Measurements from ENCODE around the gene YWHAE. TPM values are rescaled to one million over a fixed set of nuclear protein-coding genes. Genes with fewer than 3 reads are reported as not detected.

YWHAE gene
- total and polyA plus RNA-seq, 2 of the 4 experiments (the other 2 are of a cell fraction) = 358 to 774 TPM

- DNase-seq (no peak), ATAC-seq (ENCODE audit: low read depth) (no peak)
- no peak overlapping the region for H4K5ac ChIP-seq (ENCODE audit: low read depth, low read length)
- H2BK20ac ChIP-seq (ENCODE audit: low read depth, low read length) = no peak overlapping the region
- H3K79me1 ChIP-seq (ENCODE audit: low read depth in 1 of 2, low read length in 2 of 2) = no peaks in the 10 kb centered on the region
- no peak overlapping the region for H4K8ac ChIP-seq (ENCODE audit: low read depth in 2 of 2, low read length in 2 of 2)
- H2BK120ac ChIP-seq (ENCODE audit: low read depth, low read length) = no peak overlapping the region
- H3K23ac ChIP-seq (ENCODE audit: low read depth, low read length) = no peak overlapping the region
- peaks cover 6% of the 10 kb centered on the region; the same call in 1 of the 2 replicates for H3K27me3 ChIP-seq (ENCODE audit: control insufficient read depth, insufficient read depth, low read length)
- dilution Hi-C loops (cut with HindIII; ENCODE audit: low sequenced_read_pairs, unreplicated experiment) (no loop called here), intact Hi-C loops (cut with micrococcal nuclease) (no loop called here), in situ Hi-C loops (cut with MboI; ENCODE audit: low sequenced_read_pairs) (no loop called here)
- H3K4me1 ChIP-seq (ENCODE audit: control insufficient read depth, insufficient read depth, low read length) = no peaks in the 10 kb centered on the region
- H4K91ac ChIP-seq (ENCODE audit: insufficient read depth, low read depth, low read length) = no peak overlapping the region
- H2BK5ac ChIP-seq (ENCODE audit: low read depth, low read length, poor library complexity, severe bottlenecking) = no peak overlapping the region
- H3K14ac ChIP-seq (replicated peaks; ENCODE audit: low read depth, low read length) = no peak overlapping the region
- H3K9me1 ChIP-seq (ENCODE audit: insufficient read depth, low read length) = no peaks in the 10 kb centered on the region
- POLR2A ChIA-PET (ENCODE audit: unreplicated experiment) = no interaction called here
- no peak overlapping the region for H2BK15ac ChIP-seq (ENCODE audit: low read depth, low read length)
- H3K4ac ChIP-seq (ENCODE audit: low read depth, low read length) = no peak overlapping the region
- H2AK5ac ChIP-seq (ENCODE audit: low read depth, low read length) = no peak overlapping the region
- no peaks in the 10 kb centered on the region for H4K20me1 ChIP-seq (ENCODE audit: insufficient read depth, low read length)
- H2AFZ ChIP-seq (replicated peaks; ENCODE audit: low read length, poor library complexity) = no peak overlapping the region
- no peak overlapping the region for H3K9ac ChIP-seq (ENCODE audit: low read depth, low read length)
- no peak overlapping the region for H3K27ac ChIP-seq (ENCODE audit: insufficient read depth, low read length)
- no peaks in the 10 kb centered on the region for H3K36me3 ChIP-seq (ENCODE audit: control insufficient read depth, insufficient read depth, low read length)
- CTCF ChIA-PET = no interaction called here
- H3K56ac ChIP-seq (ENCODE audit: extremely low read depth, insufficient read depth, low read length) = no peak overlapping the region
- no peak overlapping the region for H2AK9ac ChIP-seq (replicated peaks; ENCODE audit: low read depth, low read length, poor library complexity)
- TF ChIP-seq CEBPB (IDR thresholded peaks at IDR 0.05; ENCODE audit: low read depth, low read length) (no peak), RFX5 (IDR thresholded peaks at IDR 0.05; ENCODE audit: low read depth, low read length) (no peak), SMC3 (IDR thresholded peaks at IDR 0.05; ENCODE audit: low read depth, low read length) (no peak), CHD1 (IDR thresholded peaks at IDR 0.05; ENCODE audit: low read depth, low read length) (no peak), POLR2A (IDR thresholded peaks at IDR 0.05; ENCODE audit: low read depth, low read length) (no peak), RCOR1 (IDR thresholded peaks at IDR 0.05; ENCODE audit: insufficient replicate concordance, low read length) (no peak), MAFK (IDR thresholded peaks at IDR 0.05; ENCODE audit: low read depth, low read length) (no peak), RAD21 (IDR thresholded peaks at IDR 0.05; ENCODE audit: low read length) (no peak), BHLHE40 (IDR thresholded peaks at IDR 0.05; ENCODE audit: low read depth, low read length) (no peak), MXI1 (IDR thresholded peaks at IDR 0.05; ENCODE audit: borderline replicate concordance, low read depth, low read length) (no peak), MAZ (IDR thresholded peaks at IDR 0.05; ENCODE audit: borderline replicate concordance, low read depth, low read length) (no peak), NFE2L2 (IDR thresholded peaks at IDR 0.05; ENCODE audit: low read depth, low read length) (no peak), FOS (IDR thresholded peaks at IDR 0.05; ENCODE audit: low read depth, low read length) (no peak)
- TF ChIP-seq, protein P1, sequence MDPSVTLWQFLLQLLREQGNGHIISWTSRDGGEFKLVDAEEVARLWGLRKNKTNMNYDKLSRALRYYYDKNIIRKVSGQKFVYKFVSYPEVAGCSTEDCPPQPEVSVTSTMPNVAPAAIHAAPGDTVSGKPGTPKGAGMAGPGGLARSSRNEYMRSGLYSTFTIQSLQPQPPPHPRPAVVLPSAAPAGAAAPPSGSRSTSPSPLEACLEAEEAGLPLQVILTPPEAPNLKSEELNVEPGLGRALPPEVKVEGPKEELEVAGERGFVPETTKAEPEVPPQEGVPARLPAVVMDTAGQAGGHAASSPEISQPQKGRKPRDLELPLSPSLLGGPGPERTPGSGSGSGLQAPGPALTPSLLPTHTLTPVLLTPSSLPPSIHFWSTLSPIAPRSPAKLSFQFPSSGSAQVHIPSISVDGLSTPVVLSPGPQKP (IDR thresholded peaks at IDR 0.05; ENCODE audit: borderline replicate concordance, low read depth, low read length) = no peak
- TF ChIP-seq, protein P2, sequence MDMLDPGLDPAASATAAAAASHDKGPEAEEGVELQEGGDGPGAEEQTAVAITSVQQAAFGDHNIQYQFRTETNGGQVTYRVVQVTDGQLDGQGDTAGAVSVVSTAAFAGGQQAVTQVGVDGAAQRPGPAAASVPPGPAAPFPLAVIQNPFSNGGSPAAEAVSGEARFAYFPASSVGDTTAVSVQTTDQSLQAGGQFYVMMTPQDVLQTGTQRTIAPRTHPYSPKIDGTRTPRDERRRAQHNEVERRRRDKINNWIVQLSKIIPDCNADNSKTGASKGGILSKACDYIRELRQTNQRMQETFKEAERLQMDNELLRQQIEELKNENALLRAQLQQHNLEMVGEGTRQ (IDR thresholded peaks at IDR 0.05; ENCODE audit: low read depth, low read length) = no peak
- TF ChIP-seq, protein P3, sequence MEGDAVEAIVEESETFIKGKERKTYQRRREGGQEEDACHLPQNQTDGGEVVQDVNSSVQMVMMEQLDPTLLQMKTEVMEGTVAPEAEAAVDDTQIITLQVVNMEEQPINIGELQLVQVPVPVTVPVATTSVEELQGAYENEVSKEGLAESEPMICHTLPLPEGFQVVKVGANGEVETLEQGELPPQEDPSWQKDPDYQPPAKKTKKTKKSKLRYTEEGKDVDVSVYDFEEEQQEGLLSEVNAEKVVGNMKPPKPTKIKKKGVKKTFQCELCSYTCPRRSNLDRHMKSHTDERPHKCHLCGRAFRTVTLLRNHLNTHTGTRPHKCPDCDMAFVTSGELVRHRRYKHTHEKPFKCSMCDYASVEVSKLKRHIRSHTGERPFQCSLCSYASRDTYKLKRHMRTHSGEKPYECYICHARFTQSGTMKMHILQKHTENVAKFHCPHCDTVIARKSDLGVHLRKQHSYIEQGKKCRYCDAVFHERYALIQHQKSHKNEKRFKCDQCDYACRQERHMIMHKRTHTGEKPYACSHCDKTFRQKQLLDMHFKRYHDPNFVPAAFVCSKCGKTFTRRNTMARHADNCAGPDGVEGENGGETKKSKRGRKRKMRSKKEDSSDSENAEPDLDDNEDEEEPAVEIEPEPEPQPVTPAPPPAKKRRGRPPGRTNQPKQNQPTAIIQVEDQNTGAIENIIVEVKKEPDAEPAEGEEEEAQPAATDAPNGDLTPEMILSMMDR (conservative IDR thresholded peaks at IDR 0.05; ENCODE audit: low read depth, low read length) = no peak
- no TSS peak for BruUV-seq (replicated peaks)
- H3K18ac ChIP-seq (ENCODE audit: low read depth, low read length) = no peak overlapping the region
- H3K9me3 ChIP-seq (ENCODE audit: control insufficient read depth, insufficient read depth, low read length) = no peaks in the 10 kb centered on the region
- WGBS, 2 experiments (ENCODE audit: extremely low coverage in 2 of 2, insufficient read length in 1 of 2) = 58% methylated on average over 4 of the region's 6 CpGs; no CpG with 5 or more reads in 1 of the 2 experiments
- no peak overlapping the region for H3K4me3 ChIP-seq (ENCODE audit: insufficient read depth, low read depth, low read length)
- no peak overlapping the region for H3K4me2 ChIP-seq (ENCODE audit: low read depth, low read length)
Measured at GRCh38 chr17:1322014-1322428, 78.0 kb downstream of the YWHAE start.
